ENCODE results near the gene ARL2BP.
A peak's percentile ranks its signal among the peaks of the same experiment; 100 is the strongest.

ARL2BP gene

DNA sequence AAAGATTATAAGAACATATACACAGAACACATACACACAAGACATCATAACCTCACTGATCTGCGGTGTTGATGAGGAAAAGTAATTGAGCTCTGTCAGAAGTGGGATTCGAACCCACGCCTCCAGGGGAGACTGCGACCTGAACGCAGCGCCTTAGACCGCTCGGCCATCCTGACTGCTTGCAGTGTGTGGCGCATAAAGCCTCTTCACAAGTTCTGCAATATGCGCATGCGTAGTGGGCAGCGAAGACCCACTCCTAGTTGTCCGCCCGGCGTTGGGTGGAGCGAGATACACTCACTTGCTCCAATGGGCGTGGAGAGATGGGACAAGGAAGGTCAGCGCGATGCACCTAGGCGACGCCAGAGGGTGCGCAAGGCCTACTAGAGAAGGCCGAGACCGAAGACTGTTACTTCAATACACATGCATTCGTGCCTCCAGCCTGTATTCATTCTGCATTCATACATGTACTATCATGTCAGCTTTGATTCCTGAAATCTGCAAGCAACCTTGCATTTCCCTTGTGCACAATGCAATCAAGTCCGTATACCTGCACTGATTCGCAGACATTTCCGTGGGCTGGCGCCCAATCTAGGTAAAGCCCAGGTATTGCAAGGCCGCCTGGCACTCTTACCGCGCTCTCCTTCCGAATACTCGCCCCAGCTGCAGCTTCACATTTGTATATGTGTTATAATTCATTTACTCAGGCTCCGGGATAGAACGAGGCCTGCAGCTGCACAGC is 55.5 kb downstream of the ARL2BP start:
- no peaks in the 10 kb centered on the region for H3K27me3 Mint-ChIP-seq
- peak; percentile 85 for ATAC-seq
- peak; percentile 97 for DNase-seq
- H3K27ac Mint-ChIP-seq = no peak overlapping the region
- H3K36me3 Mint-ChIP-seq (ENCODE audit: low read depth) = no peaks in the 10 kb centered on the region
- H3K9me3 Mint-ChIP-seq = no peaks in the 10 kb centered on the region
- H3K4me1 Mint-ChIP-seq = peaks cover 23% of the 10 kb centered on the region
- H3K4me3 Mint-ChIP-seq = no peak overlapping the region

DNA sequence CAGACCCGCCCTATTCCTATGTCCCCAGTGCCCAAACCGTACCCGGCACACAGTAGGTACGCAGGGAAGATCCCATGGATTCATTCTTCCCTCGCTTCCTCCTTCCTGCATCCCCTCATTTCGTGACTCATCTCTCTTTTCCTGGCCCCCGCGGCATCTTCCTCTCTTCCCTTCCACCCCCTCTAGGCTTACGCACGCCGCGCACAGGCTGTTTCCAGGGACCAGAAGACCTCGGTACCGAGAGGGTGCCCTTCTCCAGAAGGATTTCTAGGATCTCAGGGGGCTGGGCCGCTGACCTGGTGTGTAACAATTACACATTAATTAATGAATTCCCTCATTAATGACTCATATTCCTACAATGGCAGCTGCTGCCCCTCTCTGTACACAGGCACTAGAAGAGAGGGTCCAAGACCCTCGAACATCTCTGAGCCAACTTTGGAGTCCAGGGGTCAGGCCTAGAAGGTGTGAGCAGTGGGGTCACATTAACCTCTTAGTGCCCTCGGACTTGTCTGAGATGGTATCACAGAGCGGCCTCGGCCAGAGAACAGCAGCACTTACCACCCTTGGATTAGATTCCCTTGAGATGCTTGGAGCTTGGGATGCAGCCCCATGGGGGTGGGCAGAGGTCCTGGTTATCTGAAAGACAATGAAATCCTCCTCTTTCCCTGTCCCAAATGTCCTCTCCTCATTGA is 56.2 kb downstream of the ARL2BP start:
- ATAC-seq (no peak), DNase-seq (no peak)
- Mint-ChIP-seq H3K27me3 (no peaks in the 10 kb centered on the region), H3K4me3 (no peak overlapping the region), H3K36me3 (ENCODE audit: low read depth) (no peaks in the 10 kb centered on the region), H3K27ac (no peak overlapping the region), H3K4me1 (peaks cover 23% of the 10 kb centered on the region), H3K9me3 (no peaks in the 10 kb centered on the region)

All from activated naive CD8-positive, alpha-beta T cell treated with anti-CD3 and anti-CD28 coated beads, Interleukin-2, amount 50 U/mL, for 24 hours (primary cell).